Measurements from ENCODE around the gene GAB2. TPM values are rescaled to one million over a fixed set of nuclear protein-coding genes. Genes with fewer than 3 reads are reported as not detected.

GAB2 gene
- total and polyA plus RNA-seq, 10 of the 15 experiments (the other 5 are each of a cell fraction or from before 2014, with no cell fraction given), result 0.69 to 12.6 (median 3.8) TPM

GRCh38 chr11:78341841-78342240, 75.8 kb downstream of the GAB2 start (continued):
- TF ChIP-seq, protein P1, sequence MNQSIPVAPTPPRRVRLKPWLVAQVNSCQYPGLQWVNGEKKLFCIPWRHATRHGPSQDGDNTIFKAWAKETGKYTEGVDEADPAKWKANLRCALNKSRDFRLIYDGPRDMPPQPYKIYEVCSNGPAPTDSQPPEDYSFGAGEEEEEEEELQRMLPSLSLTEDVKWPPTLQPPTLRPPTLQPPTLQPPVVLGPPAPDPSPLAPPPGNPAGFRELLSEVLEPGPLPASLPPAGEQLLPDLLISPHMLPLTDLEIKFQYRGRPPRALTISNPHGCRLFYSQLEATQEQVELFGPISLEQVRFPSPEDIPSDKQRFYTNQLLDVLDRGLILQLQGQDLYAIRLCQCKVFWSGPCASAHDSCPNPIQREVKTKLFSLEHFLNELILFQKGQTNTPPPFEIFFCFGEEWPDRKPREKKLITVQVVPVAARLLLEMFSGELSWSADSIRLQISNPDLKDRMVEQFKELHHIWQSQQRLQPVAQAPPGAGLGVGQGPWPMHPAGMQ (IDR thresholded peaks at IDR 0.05; ENCODE audit: borderline replicate concordance), result no peak
- TF ChIP-seq ZNF207 (IDR thresholded peaks at IDR 0.05; ENCODE audit: borderline replicate concordance) (no peak), TCF7 (IDR thresholded peaks at IDR 0.05; ENCODE audit: borderline replicate concordance) (no peak), PKNOX1 (IDR thresholded peaks at IDR 0.05) (no peak), BACH1 (IDR thresholded peaks at IDR 0.05; ENCODE audit: borderline replicate concordance) (no peak)

DNA sequence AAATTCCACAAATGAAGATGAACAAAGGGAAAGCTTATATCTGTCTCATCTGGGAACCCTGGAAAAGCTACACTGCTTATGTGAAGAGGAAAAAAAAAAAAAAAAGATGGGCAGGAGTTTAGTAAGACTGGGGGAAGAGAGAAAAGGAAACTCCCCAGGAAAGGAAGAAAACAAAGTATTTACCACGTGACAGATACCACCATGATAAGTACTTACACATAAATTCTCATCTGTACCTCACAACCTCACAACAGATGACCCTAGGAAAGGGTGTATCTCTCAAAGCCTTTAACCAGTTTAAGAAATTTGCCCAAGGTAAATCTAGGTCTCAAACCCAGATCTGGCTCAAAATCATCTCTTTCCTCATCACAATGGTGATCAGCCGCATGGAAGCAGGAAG, 77.1 kb downstream of the GAB2 start:
- ChIA-PET SMC1A (ENCODE audit: uncharacterized antibody, unreplicated experiment) (no interaction called here), POLR2A (no interaction called here), RAD21 (ENCODE audit: unreplicated experiment) (no interaction called here), CTCF (interaction anchor here (0.6 to 1.8 kb wide), 2 partner anchors 10 to 76 kb away, joined by 4 to 8 read pairs; no protein-coding TSS in a partner anchor)
- no peak for DNase-seq (ENCODE audit: low read depth, low spot score)
- in situ Hi-C loops (cut with MboI) (no loop called here), intact Hi-C loops (cut with micrococcal nuclease; ENCODE audit: unreplicated experiment) (no loop called here)
- Histone ChIP-seq H3K27ac (ENCODE audit: control insufficient read depth, insufficient read depth) (no peak overlapping the region), H4K20me1 (ENCODE audit: control insufficient read depth, insufficient read depth) (no peaks in the 10 kb centered on the region), H3K4me1 (ENCODE audit: control insufficient read depth, insufficient read depth, low read length) (no peaks in the 10 kb centered on the region), H3K27me3 (replicated peaks in 1 of 2; ENCODE audit: control insufficient read depth in 2 of 2, insufficient read depth in 2 of 2, low read length in 1 of 2) (no peaks in the 10 kb centered on the region), H3K36me3 (ENCODE audit: control insufficient read depth in 2 of 2, insufficient read depth in 2 of 2, low read length in 1 of 2) (no peaks in the 10 kb centered on the region), H2AFZ (ENCODE audit: control insufficient read depth, low read depth, low read length) (no peak overlapping the region), H3K4me2 (ENCODE audit: control insufficient read depth, insufficient read depth) (no peak overlapping the region), H3K9ac (ENCODE audit: control insufficient read depth, insufficient read depth, low read length) (no peak overlapping the region), H3K79me2 (ENCODE audit: control insufficient read depth, insufficient read depth, low read length) (no peaks in the 10 kb centered on the region), H3K9me3 (replicated peaks; ENCODE audit: control insufficient read depth, insufficient read depth, low read length) (no peaks in the 10 kb centered on the region), H3K4me3 (no peak overlapping the region)
- no peak for TF ChIP-seq NFXL1 (IDR thresholded peaks at IDR 0.05; ENCODE audit: borderline replicate concordance)
- no peak for TF ChIP-seq SIX5 (IDR thresholded peaks at IDR 0.05; ENCODE audit: low read depth, low read length, severe bottlenecking)
- TF ChIP-seq ZNF274 (IDR thresholded peaks at IDR 0.05; ENCODE audit: insufficient read depth, insufficient read length), result no peak
- TF ChIP-seq EZH2 (IDR thresholded peaks at IDR 0.05; ENCODE audit: borderline replicate concordance, control insufficient read depth, low read depth, low read length), result no peak
- no peak for TF ChIP-seq CHD1 (IDR thresholded peaks at IDR 0.05; ENCODE audit: low read depth, low read length)
- TF ChIP-seq, protein P2, sequence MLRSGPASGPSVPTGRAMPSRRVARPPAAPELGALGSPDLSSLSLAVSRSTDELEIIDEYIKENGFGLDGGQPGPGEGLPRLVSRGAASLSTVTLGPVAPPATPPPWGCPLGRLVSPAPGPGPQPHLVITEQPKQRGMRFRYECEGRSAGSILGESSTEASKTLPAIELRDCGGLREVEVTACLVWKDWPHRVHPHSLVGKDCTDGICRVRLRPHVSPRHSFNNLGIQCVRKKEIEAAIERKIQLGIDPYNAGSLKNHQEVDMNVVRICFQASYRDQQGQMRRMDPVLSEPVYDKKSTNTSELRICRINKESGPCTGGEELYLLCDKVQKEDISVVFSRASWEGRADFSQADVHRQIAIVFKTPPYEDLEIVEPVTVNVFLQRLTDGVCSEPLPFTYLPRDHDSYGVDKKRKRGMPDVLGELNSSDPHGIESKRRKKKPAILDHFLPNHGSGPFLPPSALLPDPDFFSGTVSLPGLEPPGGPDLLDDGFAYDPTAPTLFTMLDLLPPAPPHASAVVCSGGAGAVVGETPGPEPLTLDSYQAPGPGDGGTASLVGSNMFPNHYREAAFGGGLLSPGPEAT (IDR thresholded peaks at IDR 0.05; ENCODE audit: low read depth), result no peak
- no peak for TF ChIP-seq IRF4 (IDR thresholded peaks at IDR 0.05; ENCODE audit: low read depth, low read length)
- TF ChIP-seq STAT3 (IDR thresholded peaks at IDR 0.05; ENCODE audit: low read depth, low read length), result no peak
- TF ChIP-seq, protein P3, sequence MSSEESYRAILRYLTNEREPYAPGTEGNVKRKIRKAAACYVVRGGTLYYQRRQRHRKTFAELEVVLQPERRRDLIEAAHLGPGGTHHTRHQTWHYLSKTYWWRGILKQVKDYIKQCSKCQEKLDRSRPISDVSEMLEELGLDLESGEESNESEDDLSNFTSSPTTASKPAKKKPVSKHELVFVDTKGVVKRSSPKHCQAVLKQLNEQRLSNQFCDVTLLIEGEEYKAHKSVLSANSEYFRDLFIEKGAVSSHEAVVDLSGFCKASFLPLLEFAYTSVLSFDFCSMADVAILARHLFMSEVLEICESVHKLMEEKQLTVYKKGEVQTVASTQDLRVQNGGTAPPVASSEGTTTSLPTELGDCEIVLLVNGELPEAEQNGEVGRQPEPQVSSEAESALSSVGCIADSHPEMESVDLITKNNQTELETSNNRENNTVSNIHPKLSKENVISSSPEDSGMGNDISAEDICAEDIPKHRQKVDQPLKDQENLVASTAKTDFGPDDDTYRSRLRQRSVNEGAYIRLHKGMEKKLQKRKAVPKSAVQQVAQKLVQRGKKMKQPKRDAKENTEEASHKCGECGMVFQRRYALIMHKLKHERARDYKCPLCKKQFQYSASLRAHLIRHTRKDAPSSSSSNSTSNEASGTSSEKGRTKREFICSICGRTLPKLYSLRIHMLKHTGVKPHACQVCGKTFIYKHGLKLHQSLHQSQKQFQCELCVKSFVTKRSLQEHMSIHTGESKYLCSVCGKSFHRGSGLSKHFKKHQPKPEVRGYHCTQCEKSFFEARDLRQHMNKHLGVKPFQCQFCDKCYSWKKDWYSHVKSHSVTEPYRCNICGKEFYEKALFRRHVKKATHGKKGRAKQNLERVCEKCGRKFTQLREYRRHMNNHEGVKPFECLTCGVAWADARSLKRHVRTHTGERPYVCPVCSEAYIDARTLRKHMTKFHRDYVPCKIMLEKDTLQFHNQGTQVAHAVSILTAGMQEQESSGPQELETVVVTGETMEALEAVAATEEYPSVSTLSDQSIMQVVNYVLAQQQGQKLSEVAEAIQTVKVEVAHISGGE (CRISPR knock-in tag; IDR thresholded peaks at IDR 0.05), result no peak
- TF ChIP-seq, protein P4, sequence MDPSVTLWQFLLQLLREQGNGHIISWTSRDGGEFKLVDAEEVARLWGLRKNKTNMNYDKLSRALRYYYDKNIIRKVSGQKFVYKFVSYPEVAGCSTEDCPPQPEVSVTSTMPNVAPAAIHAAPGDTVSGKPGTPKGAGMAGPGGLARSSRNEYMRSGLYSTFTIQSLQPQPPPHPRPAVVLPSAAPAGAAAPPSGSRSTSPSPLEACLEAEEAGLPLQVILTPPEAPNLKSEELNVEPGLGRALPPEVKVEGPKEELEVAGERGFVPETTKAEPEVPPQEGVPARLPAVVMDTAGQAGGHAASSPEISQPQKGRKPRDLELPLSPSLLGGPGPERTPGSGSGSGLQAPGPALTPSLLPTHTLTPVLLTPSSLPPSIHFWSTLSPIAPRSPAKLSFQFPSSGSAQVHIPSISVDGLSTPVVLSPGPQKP (IDR thresholded peaks at IDR 0.05; ENCODE audit: low read depth, low read length), result no peak
- TF ChIP-seq MTA2 (IDR thresholded peaks at IDR 0.05; ENCODE audit: low read depth), result no peak
- 63% methylated on average over 2 of the region's 2 CpGs for WGBS (ENCODE audit: insufficient coverage, insufficient replicate concordance, low lambda C conversion rate, missing lambda C conversion rate)
- BruUV-seq (replicated peaks), result no TSS peak
- FAIRE-seq, result no peak
- ATAC-seq, result no peak
